ENCODE measurements around the gene SNX15. TPM values are rescaled to one million over a fixed set of nuclear protein-coding genes. Genes with fewer than 3 reads are reported as not detected.
"Not testable (repeated sequence)": the region's sequence is repeated elsewhere in the genome, so short reads cannot be mapped to it uniquely, and the experiment has no call there.

The SNX15 gene
- total RNA-seq, 1 donor from 2014 or later = 25.1 TPM

DNA sequence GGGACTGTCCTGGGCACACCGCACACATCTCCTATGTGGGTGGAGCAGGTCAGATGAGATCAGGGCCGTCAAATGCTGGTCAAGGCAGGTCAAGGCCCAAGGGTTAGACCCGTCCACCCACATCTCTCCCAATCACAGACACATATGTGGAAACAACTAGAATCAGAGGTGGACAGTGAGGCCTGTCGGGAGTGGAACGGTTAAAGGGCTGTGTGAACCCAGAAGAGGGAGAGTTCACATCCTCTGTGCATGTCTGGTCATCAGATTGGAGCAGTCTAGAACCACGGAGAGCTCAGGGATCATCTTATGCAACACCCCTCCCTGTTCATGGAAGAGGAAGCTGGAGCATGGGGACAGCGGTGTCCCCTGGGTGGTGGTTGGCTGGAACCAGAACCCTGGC is 7.4 kb upstream of the SNX15 start:
- intact Hi-C loops (cut with DNase I) = no loop called here
- no peaks in the 10 kb centered on the region for H3K9me3 ChIP-seq
- peaks cover 17 to 34% of the 10 kb centered on the region in 2 donors for H3K36me3 ChIP-seq
- H3K27me3 ChIP-seq = no peaks in the 10 kb centered on the region
- H3K4me1 ChIP-seq = peaks cover 0 to 11% of the 10 kb centered on the region in 2 donors
- H3K4me3 ChIP-seq = no peak overlapping the region
- no peak overlapping the region for H3K27ac ChIP-seq
- DNase-seq (ENCODE audit: low spot score in 2 of 2) = no peak
- TF ChIP-seq, protein P1, sequence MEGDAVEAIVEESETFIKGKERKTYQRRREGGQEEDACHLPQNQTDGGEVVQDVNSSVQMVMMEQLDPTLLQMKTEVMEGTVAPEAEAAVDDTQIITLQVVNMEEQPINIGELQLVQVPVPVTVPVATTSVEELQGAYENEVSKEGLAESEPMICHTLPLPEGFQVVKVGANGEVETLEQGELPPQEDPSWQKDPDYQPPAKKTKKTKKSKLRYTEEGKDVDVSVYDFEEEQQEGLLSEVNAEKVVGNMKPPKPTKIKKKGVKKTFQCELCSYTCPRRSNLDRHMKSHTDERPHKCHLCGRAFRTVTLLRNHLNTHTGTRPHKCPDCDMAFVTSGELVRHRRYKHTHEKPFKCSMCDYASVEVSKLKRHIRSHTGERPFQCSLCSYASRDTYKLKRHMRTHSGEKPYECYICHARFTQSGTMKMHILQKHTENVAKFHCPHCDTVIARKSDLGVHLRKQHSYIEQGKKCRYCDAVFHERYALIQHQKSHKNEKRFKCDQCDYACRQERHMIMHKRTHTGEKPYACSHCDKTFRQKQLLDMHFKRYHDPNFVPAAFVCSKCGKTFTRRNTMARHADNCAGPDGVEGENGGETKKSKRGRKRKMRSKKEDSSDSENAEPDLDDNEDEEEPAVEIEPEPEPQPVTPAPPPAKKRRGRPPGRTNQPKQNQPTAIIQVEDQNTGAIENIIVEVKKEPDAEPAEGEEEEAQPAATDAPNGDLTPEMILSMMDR (IDR thresholded peaks at IDR 0.05) = no peak

DNA sequence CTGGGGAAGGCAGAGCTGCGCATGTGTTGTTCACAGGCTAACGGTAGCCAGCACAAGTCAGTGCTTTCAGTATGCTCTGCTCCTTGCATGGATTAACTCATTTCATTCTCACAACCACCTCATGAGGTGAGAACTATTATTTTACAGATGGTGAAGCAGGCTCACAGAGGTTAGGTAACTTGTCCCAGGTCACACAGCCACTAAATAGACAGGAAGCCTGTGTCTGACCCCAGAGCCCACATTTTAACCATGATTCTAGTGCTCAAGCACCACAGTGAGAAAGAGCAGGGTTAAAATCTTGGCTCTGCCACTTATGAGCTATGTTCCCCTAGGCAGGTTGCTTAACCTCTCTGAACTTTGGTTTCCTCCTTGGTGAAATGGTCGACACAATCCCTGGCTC is 6.2 kb upstream of the SNX15 start:
- no peak for DNase-seq (ENCODE audit: low spot score in 2 of 2)
- no peak overlapping the region for H3K27ac ChIP-seq
- no peak overlapping the region for H3K4me3 ChIP-seq
- H3K36me3 ChIP-seq = peaks cover 17 to 34% of the 10 kb centered on the region in 2 donors
- no peaks in the 10 kb centered on the region for H3K9me3 ChIP-seq
- intact Hi-C loops (cut with DNase I) = no loop called here
- TF ChIP-seq, protein P1 (IDR thresholded peaks at IDR 0.05) = no peak
- H3K27me3 ChIP-seq = no peaks in the 10 kb centered on the region
- no peaks in the 10 kb centered on the region for H3K4me1 ChIP-seq

DNA sequence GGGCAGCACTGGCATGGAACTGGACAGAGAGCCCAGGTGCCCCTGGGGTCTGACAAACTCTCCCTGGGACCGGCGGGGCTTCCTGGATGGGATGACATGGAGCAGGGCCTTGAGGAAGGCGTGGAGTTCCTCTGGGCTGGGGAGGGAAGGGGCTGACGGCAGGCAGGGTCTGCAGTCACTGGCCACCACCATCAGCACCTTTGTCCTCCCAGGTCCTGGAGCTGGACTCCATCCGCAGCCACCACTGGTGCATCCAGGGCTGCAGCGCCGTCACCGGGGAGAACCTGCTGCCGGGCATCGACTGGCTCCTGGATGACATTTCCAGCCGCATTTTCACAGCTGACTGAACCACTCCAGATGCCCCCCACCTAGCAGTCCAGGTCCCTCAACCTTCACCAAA is 5.7 kb upstream of the SNX15 start:
- intact Hi-C loops (cut with DNase I) = no loop called here
- no peak for DNase-seq (ENCODE audit: low spot score in 2 of 2)

DNA sequence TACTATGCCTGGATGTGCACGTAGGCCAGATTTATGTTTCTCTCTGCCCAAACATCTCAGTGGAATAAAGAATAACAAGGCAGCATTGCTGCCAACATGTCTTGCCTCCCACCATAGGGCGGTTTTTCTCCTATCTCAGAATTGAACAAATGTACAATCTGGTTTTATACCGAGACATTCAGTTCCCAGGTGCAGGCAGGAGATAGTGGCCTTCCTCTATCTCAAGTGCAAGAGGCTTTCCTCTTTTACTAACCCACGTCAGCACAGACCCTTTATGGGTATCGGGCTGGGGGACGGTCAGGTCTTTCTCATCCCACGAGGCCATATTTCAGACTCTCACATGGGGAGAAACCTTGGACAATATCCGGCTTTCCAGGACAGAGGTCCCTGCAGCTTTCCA is 3.7 kb upstream of the SNX15 start:
- H3K9me3 ChIP-seq; H3K27ac ChIP-seq; H3K27me3 ChIP-seq; H3K4me1 ChIP-seq; DNase-seq (ENCODE audit: low spot score in 2 of 2); H3K4me3 ChIP-seq; intact Hi-C loops (cut with DNase I): not testable (repeated sequence)
- H3K36me3 ChIP-seq = peaks cover 16 to 30% of the 10 kb centered on the region in 2 donors

More for the DNA sequence above, 5.7 kb upstream of the SNX15 start:
- H3K4me3 ChIP-seq = no peak overlapping the region
- H3K9me3 ChIP-seq = no peaks in the 10 kb centered on the region
- H3K27me3 ChIP-seq = no peaks in the 10 kb centered on the region
- no peaks in the 10 kb centered on the region for H3K4me1 ChIP-seq
- TF ChIP-seq, protein P1 (IDR thresholded peaks at IDR 0.05) = no peak
- peaks cover 17 to 34% of the 10 kb centered on the region in 2 donors for H3K36me3 ChIP-seq
- no peak overlapping the region for H3K27ac ChIP-seq

DNA sequence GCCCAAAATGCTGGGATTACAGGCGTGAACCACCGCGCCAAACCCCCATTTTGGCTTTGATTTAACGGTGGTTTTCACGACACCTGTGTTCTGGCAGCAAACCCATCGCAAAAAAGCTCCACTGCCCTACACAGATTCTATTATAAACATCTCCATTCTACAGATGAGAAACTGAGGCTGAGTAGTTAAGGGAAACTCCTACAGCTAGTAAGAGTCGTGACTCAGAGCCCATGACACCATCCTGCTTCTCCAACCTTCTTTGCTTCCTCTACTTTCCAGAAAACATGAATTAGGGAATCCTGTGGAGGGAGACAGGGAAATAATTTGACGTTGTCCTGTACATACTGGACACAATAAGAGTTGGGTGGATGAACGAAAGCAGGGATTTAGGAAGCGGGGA is 429 bp upstream of the SNX15 start:
- Histone ChIP-seq H3K4me1 (peaks cover 4 to 11% of the 10 kb centered on the region in 2 donors), H3K36me3 (peaks cover 7 to 14% of the 10 kb centered on the region in 2 donors), H3K27me3 (no peaks in the 10 kb centered on the region), H3K9me3 (no peaks in the 10 kb centered on the region), H3K27ac (peak overlapping the region; percentile 66 to 83), H3K4me3 (peak overlapping the region in 1 of 2 donors; percentile 64)
- DNase-seq (ENCODE audit: low spot score in 2 of 2) = no peak
- intact Hi-C loops (cut with DNase I) = loop anchor here (1.0 to 5.0 kb wide), 7 partner anchors 13 to 892 kb away; partner anchors contain the start of genes ARL2, ATG2A, C11orf68 and CDCA5
- TF ChIP-seq, protein P1 (IDR thresholded peaks at IDR 0.05) = no peak

DNA sequence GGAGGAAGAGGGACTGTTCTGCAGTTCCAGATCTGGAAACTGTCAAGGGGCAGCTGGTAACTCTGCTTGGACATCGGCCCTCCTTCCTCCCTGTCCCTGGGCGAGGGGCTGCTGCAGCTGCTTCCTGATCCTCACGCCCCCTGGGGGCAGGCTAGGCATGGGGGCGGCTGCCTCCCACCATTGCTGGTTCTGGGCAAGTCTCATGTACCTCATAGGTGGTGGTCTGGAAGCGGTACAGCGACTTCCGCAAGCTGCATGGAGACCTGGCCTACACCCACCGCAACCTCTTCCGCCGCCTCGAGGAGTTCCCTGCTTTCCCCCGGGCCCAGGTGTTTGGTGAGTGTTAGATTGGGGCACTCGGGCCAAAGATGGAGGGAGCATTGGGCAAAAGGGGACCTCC is 5.0 kb downstream of the SNX15 start:
- H3K9me3 ChIP-seq = no peaks in the 10 kb centered on the region
- intact Hi-C loops (cut with DNase I) = no loop called here
- no peaks in the 10 kb centered on the region for H3K27me3 ChIP-seq
- no peak overlapping the region for H3K4me3 ChIP-seq
- no peak for DNase-seq (ENCODE audit: low spot score in 2 of 2)
- peaks cover 44 to 56% of the 10 kb centered on the region in 2 donors for H3K36me3 ChIP-seq
- H3K4me1 ChIP-seq = peaks cover 4 to 11% of the 10 kb centered on the region in 2 donors
- TF ChIP-seq, protein P1 (IDR thresholded peaks at IDR 0.05) = no peak
- no peak overlapping the region for H3K27ac ChIP-seq

Measured in ascending aorta (tissue), 2 donors.